HepG2 (cell line): ENCODE data around the gene CCNQ. TPM values are rescaled to one million over a fixed set of nuclear protein-coding genes. Genes with fewer than 3 reads are reported as not detected.

Experiments
- ARNT ChIP-seq: fragments of 450-650 bp; IDR thresholded peaks from 2 replicates; pipeline ENCODE4 v1.6.1; 2017
- ATF3 ChIP-seq: sonication (generic); formaldehyde crosslinking; IDR thresholded peaks from 2 replicates; pipeline ENCODE4 v1.4.0; 2020; ENCODE audit warnings: missing genetic modification reagents
- ATF7-NPFF ChIP-seq: sonication (generic); formaldehyde crosslinking; IDR thresholded peaks from 2 replicates; pipeline ENCODE4 v1.8.1; 2023; ENCODE audit warnings: mild to moderate bottlenecking, low read depth, missing genetic modification reagents, moderate library complexity
- BRCA1 ChIP-seq: sonication (generic); formaldehyde crosslinking; IDR thresholded peaks from 2 replicates; pipeline ENCODE4 v1.4.0; 2020; ENCODE audit warnings: missing genetic modification reagents
- CBX5 ChIP-seq: sonication (generic); formaldehyde crosslinking; IDR thresholded peaks from 2 replicates; pipeline ENCODE4 v1.4.0; 2020; ENCODE audit warnings: missing genetic modification reagents, borderline replicate concordance
- EED ChIP-seq: sonication (generic); formaldehyde crosslinking; IDR thresholded peaks from 2 replicates; pipeline ENCODE4 v1.5.0; 2020; ENCODE audit warnings: mild to moderate bottlenecking, missing genetic modification reagents
- FLYWCH1 ChIP-seq: sonication (generic); formaldehyde crosslinking; IDR thresholded peaks from 2 replicates; pipeline ENCODE4 v1.8.1; 2023; ENCODE audit warnings: mild to moderate bottlenecking, missing genetic modification reagents
- GATA4 ChIP-seq: sonication (generic); IDR thresholded peaks from 2 replicates; pipeline ENCODE4 v1.6.1; 2016; ENCODE audit warnings: antibody characterized with exemption, low read depth, borderline replicate concordance
- GPN1 ChIP-seq: sonication (generic); formaldehyde crosslinking; IDR thresholded peaks from 2 replicates; pipeline ENCODE4 v1.5.1; 2020; ENCODE audit warnings: missing genetic modification reagents, borderline replicate concordance
- KDM1A ChIP-seq: IDR thresholded peaks from 2 replicates; pipeline ENCODE4 v1.6.1; 2016; ENCODE audit warnings: missing compliant biosample characterization
- MYC ChIP-seq: sonication (generic); formaldehyde crosslinking; IDR thresholded peaks from 2 replicates; pipeline ENCODE4 v1.9.0; 2021; ENCODE audit warnings: missing genetic modification reagents, borderline replicate concordance
- NCOA1 ChIP-seq: sonication (generic); formaldehyde crosslinking; IDR thresholded peaks from 2 replicates; pipeline ENCODE4 v1.9.0; 2021; ENCODE audit warnings: missing genetic modification reagents
- NFKBIZ ChIP-seq: IDR thresholded peaks from 2 replicates; pipeline ENCODE4 v1.6.1; 2018; ENCODE audit warnings: missing genetic modification reagents, missing compliant biosample characterization
- NR3C1 ChIP-seq: sonication (generic); formaldehyde crosslinking; IDR thresholded peaks from 2 replicates; pipeline ENCODE4 v1.4.0; 2020; ENCODE audit warnings: missing genetic modification reagents
- SALL1 ChIP-seq: sonication (generic); formaldehyde crosslinking; IDR thresholded peaks from 2 replicates; pipeline ENCODE4 v1.8.0; 2022; ENCODE audit warnings: mild to moderate bottlenecking, missing genetic modification reagents
- SKI ChIP-seq: fragments of 450-650 bp; IDR thresholded peaks from one replicate; pipeline ENCODE4 v1.6.1; 2018; ENCODE audit warnings: mild to moderate bottlenecking; ENCODE audit not compliant: partially characterized antibody
- SMC3 ChIP-seq: IDR thresholded peaks from 2 replicates; pipeline ENCODE4 v1.6.1; 2011; ENCODE audit warnings: low read length, improper control_type of control experiment
- SNAPC2 ChIP-seq: sonication (generic); formaldehyde crosslinking; IDR thresholded peaks from 2 replicates; pipeline ENCODE4 v1.8.1; 2022; ENCODE audit warnings: mild to moderate bottlenecking, missing genetic modification reagents
- SOX6 ChIP-seq, 2 experiments: fragments of 450-650 bp in 1 of 2; sonication (generic) in 1 of 2; formaldehyde crosslinking in 1 of 2; IDR thresholded peaks; 2 replicates each; pipeline versions ENCODE4 v1.4.0 to v1.6.1; 2017 to 2020; ENCODE audit warnings: antibody characterized with exemption in 1 of 2, mild to moderate bottlenecking in 1 of 2, missing genetic modification reagents in 1 of 2
- SP2 ChIP-seq: sonication (generic); formaldehyde crosslinking; IDR thresholded peaks from 2 replicates; pipeline ENCODE4 v1.5.1; 2020; ENCODE audit warnings: mild to moderate bottlenecking, missing genetic modification reagents
- SRSF1 ChIP-seq: fragments of 200-400 bp; formaldehyde crosslinking; optimal IDR thresholded peaks from 2 replicates; pipeline ENCODE3; 2017; ENCODE audit warnings: mild to moderate bottlenecking, low read depth, low read length, moderate library complexity
- TBP ChIP-seq: sonication (generic); formaldehyde crosslinking; IDR thresholded peaks from 2 replicates; pipeline ENCODE4 v1.5.0; 2020; ENCODE audit warnings: missing genetic modification reagents
- YEATS4 ChIP-seq: sonication (generic); formaldehyde crosslinking; IDR thresholded peaks from 2 replicates; pipeline ENCODE4 v1.4.0; 2020; ENCODE audit warnings: missing genetic modification reagents, borderline replicate concordance
- ZBTB8A ChIP-seq: sonication (generic); formaldehyde crosslinking; IDR thresholded peaks from 2 replicates; pipeline ENCODE4 v1.4.0; 2020; ENCODE audit warnings: mild to moderate bottlenecking, low read depth, missing genetic modification reagents, borderline replicate concordance
- ZFP90 ChIP-seq: sonication (generic); formaldehyde crosslinking; IDR thresholded peaks from 2 replicates; pipeline ENCODE4 v1.8.0; 2022; ENCODE audit warnings: missing genetic modification reagents, mild to moderate bottlenecking, inconsistent platforms, borderline replicate concordance
- ZNF101 ChIP-seq: sonication (generic); formaldehyde crosslinking; IDR thresholded peaks from 2 replicates; pipeline ENCODE4 v1.4.0; 2020; ENCODE audit warnings: mild to moderate bottlenecking, low read depth, missing genetic modification reagents, borderline replicate concordance
- ZNF12 ChIP-seq: sonication (generic); formaldehyde crosslinking; IDR thresholded peaks from 2 replicates; pipeline ENCODE4 v1.5.0; 2020; ENCODE audit warnings: missing genetic modification reagents
- ZNF180 ChIP-seq: sonication (generic); formaldehyde crosslinking; IDR thresholded peaks from 2 replicates; pipeline ENCODE4 v1.4.0; 2020; ENCODE audit warnings: low read depth, missing genetic modification reagents, borderline replicate concordance
- ZNF207 ChIP-seq: fragments of 450-650 bp; IDR thresholded peaks from 2 replicates; pipeline ENCODE4 v1.6.1; 2016; ENCODE audit warnings: antibody characterized with exemption, borderline replicate concordance
- ZNF326 ChIP-seq: sonication (generic); formaldehyde crosslinking; IDR thresholded peaks from 2 replicates; pipeline ENCODE4 v1.4.0; 2020; ENCODE audit warnings: missing genetic modification reagents, borderline replicate concordance
- ZNF329 ChIP-seq: sonication (generic); formaldehyde crosslinking; IDR thresholded peaks from 2 replicates; pipeline ENCODE4 v1.9.0; 2021; ENCODE audit warnings: low read depth, mild to moderate bottlenecking, missing genetic modification reagents
- ZNF350 ChIP-seq: sonication (generic); formaldehyde crosslinking; IDR thresholded peaks from 2 replicates; pipeline ENCODE4 v1.4.0; 2020; ENCODE audit warnings: mild to moderate bottlenecking, low read depth, missing genetic modification reagents, borderline replicate concordance
- ZNF382 ChIP-seq: sonication (generic); formaldehyde crosslinking; IDR thresholded peaks from 2 replicates; pipeline ENCODE4 v1.5.0; 2020; ENCODE audit warnings: missing genetic modification reagents, mild to moderate bottlenecking, borderline replicate concordance
- ZNF558 ChIP-seq: sonication (generic); formaldehyde crosslinking; IDR thresholded peaks from 2 replicates; pipeline ENCODE4 v1.9.0; 2022; ENCODE audit warnings: mild to moderate bottlenecking, missing genetic modification reagents, borderline replicate concordance
- ZNF570 ChIP-seq: sonication (generic); formaldehyde crosslinking; IDR thresholded peaks from 2 replicates; pipeline ENCODE4 v1.4.0; 2020; ENCODE audit warnings: mild to moderate bottlenecking, missing genetic modification reagents, borderline replicate concordance
- ZNF788 ChIP-seq: sonication (generic); formaldehyde crosslinking; IDR thresholded peaks from 2 replicates; pipeline ENCODE4 v1.5.0; 2020; ENCODE audit warnings: mild to moderate bottlenecking, missing genetic modification reagents, borderline replicate concordance
- polyA plus RNA-seq, 8 experiments: library from polyadenylated mRNA; depleted of rRNA in 3 of 8; stranded (reverse) in 7 of 8; unstranded in 1 of 8; fragments of >200 nt; fragmentation: Illumina TruSeq in 4 of 8; extraction: Trizol in 4 of 8; gene quantifications; 2 replicates each; pipeline versions ENCODE4 v1.2.1 to v1.2.3, GENCODE V29; 2011 to 2016; ENCODE audit warnings: low read depth in 4 of 8, missing spikeins in 1 of 8, mixed read lengths in 1 of 8; ENCODE audit not compliant: insufficient read depth in 1 of 8
- total RNA-seq, 5 experiments: library from RNA; depleted of rRNA; stranded (reverse); fragments of >200 nt; fragmentation: Illumina TruSeq; extraction: Trizol; gene quantifications; 2 replicates each; pipeline ENCODE4 v1.2.3, GENCODE V29; 2016; ENCODE audit warnings: low read depth in 1 of 5

The CCNQ gene
- total and polyA plus RNA-seq, 2 of the 13 experiments (the other 11 are each of a cell fraction or from before 2014, with no cell fraction given), result 15.0 to 25.5 TPM

GRCh38 chrX:153627675-153628111 is 28.8 kb upstream of the CCNQ start (continued):
- TF ChIP-seq SMC3 (no peak), NFKBIZ (CRISPR knock-in tag) (no peak), SALL1 (CRISPR knock-in tag) (peak; percentile 82), GPN1 (no peak), FLYWCH1 (no peak), CBX5 (peak; percentile 84; the same call in 1 of the 2 replicates), ZNF570 (no peak), ZNF788 (CRISPR knock-in tag) (no peak), ZNF12 (no peak), ZNF350 (0 out of 2 replicates have a peak, but pooled peaks have one; percentile 32), ZNF207 (no peak), ZFP90 (no peak), ARNT (no peak), KDM1A (CRISPR knock-in tag) (no peak), ZNF558 (CRISPR knock-in tag) (no peak; the same call in 1 of the 2 replicates), YEATS4 (CRISPR knock-in tag) (no peak; the same call in 1 of the 2 replicates), NR3C1 (CRISPR knock-in tag) (no peak), BRCA1 (no peak), ZNF180 (no peak), ZNF329 (no peak), ZNF382 (no peak), MYC (CRISPR knock-in tag) (peak; percentile 90), ZNF326 (0 out of 2 replicates have a peak, but pooled peaks have one; percentile 18), GATA4 (no peak), SNAPC2 (CRISPR knock-in tag) (no peak), ATF3 (CRISPR knock-in tag) (no peak), SRSF1 (no peak), SP2 (CRISPR knock-in tag) (no peak), NCOA1 (no peak), ATF7-NPFF (peak; percentile 59; the same call in 1 of the 2 replicates), ZBTB8A (no peak), EED (CRISPR knock-in tag) (no peak), ZNF101 (CRISPR knock-in tag) (no peak), TBP (CRISPR knock-in tag) (no peak), SOX6 (IDR thresholded peaks at IDR 0.05) (no peak), SOX6 (CRISPR knock-in tag; IDR thresholded peaks at IDR 0.05) (peak; percentile 34; the same call in 1 of the 2 replicates), SKI (peak; percentile 61)
